ENCODE results near the gene PREX1. TPM values are rescaled to one million over a fixed set of nuclear protein-coding genes. Genes with fewer than 3 reads are reported as not detected.

PREX1 gene
- total RNA-seq, 1 experiment from 2014 or later = 3.3 TPM

DNA sequence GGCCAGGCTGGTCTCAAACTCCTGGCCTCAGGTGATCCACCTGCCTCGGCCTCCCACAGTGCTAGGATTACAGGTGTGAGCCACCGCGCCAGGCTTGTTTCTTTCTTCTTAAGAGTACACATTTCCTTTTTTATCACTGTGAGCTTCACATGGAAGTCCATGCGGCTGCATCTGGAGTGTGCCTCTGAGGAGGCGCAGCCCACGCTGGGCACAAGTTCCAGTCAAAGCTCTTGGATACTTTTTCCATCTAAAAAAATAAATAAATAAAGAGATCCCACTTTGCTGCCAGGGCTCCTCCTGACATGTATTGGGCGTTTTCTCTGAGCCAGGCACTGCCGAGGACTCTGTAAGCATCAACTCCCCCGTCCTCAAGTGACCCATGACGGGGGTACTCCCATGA lies 123.0 kb downstream of the PREX1 start:
- Histone ChIP-seq H3K27me3 (ENCODE audit: insufficient read depth, low read depth) (no peaks in the 10 kb centered on the region), H3K27ac (no peak overlapping the region), H3K9me2 (ENCODE audit: insufficient read depth) (no peaks in the 10 kb centered on the region), H3K4me1 (replicated peaks; ENCODE audit: insufficient read depth) (peaks cover 7% of the 10 kb centered on the region; the same call in 1 of the 2 replicates), H3K79me2 (ENCODE audit: low read depth) (no peaks in the 10 kb centered on the region), H2AFZ (no peak overlapping the region), H3F3A (ENCODE audit: insufficient read depth, low read depth) (no peaks in the 10 kb centered on the region), H3K4me3 (no peak overlapping the region), H4K20me1 (ENCODE audit: insufficient read depth) (no peaks in the 10 kb centered on the region), H3K9me3 (ENCODE audit: insufficient read depth, low read depth) (no peaks in the 10 kb centered on the region), H3K4me2 (no peak overlapping the region), H3K36me3 (ENCODE audit: low read depth) (no peaks in the 10 kb centered on the region)
- peak in 1 of 2 experiments; percentile 17 for DNase-seq
- BruUV-seq (replicated peaks) = no TSS peak
- intact Hi-C loops (cut with micrococcal nuclease; ENCODE audit: unreplicated experiment) = no loop called here
- ChIA-PET POLR2A (ENCODE audit: unreplicated experiment) (no interaction called here), CTCF (no interaction called here)
- TF ChIP-seq, protein P1, sequence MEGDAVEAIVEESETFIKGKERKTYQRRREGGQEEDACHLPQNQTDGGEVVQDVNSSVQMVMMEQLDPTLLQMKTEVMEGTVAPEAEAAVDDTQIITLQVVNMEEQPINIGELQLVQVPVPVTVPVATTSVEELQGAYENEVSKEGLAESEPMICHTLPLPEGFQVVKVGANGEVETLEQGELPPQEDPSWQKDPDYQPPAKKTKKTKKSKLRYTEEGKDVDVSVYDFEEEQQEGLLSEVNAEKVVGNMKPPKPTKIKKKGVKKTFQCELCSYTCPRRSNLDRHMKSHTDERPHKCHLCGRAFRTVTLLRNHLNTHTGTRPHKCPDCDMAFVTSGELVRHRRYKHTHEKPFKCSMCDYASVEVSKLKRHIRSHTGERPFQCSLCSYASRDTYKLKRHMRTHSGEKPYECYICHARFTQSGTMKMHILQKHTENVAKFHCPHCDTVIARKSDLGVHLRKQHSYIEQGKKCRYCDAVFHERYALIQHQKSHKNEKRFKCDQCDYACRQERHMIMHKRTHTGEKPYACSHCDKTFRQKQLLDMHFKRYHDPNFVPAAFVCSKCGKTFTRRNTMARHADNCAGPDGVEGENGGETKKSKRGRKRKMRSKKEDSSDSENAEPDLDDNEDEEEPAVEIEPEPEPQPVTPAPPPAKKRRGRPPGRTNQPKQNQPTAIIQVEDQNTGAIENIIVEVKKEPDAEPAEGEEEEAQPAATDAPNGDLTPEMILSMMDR (conservative IDR thresholded peaks at IDR 0.05) = no peak
- no peak for TF ChIP-seq EZH2 (IDR thresholded peaks at IDR 0.05; ENCODE audit: low read depth)

DNA sequence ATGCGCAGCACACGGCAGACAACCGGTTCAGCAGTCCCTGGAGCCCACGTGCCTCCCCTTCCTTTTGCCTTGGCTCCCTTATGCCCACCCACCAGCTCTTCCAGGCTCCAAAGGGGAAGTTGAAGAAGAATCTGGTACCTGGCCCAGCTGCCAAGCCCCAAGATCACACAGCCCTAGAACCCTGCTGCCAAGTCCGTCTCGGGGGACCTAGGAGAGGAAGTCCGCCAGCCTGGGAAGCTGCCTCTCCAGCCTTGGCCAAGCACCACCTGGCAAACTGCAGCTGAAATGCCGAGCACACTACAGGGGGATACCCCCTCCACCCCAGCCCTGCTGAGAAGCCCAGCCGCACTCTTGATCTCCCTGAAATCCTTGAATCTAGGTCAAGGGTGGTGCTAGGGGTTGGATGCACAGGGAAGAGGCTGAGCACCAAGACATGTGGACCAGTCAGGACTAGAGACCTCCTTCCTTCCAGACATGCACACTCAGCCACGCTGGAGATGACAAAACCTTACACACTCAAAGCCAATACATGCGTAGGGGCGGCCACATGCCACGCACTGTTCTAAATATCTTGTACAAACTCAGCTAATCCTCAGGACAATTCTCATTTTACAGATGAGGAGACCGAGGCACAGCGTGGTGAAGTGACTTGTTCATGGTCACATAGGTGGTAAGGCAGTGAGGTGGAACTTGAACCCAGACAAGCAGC lies 124.1 kb downstream of the PREX1 start:
- H2AFZ ChIP-seq = no peak overlapping the region
- H3F3A ChIP-seq (ENCODE audit: insufficient read depth, low read depth) = peaks cover 7% of the 10 kb centered on the region
- no peaks in the 10 kb centered on the region for H3K9me2 ChIP-seq (ENCODE audit: insufficient read depth)
- no TSS peak for BruUV-seq (replicated peaks)
- DNase-seq = no peak
- H3K36me3 ChIP-seq (ENCODE audit: low read depth) = no peaks in the 10 kb centered on the region
- no peaks in the 10 kb centered on the region for H3K79me2 ChIP-seq (ENCODE audit: low read depth)
- no peaks in the 10 kb centered on the region for H3K27me3 ChIP-seq (ENCODE audit: insufficient read depth, low read depth)
- no peak for TF ChIP-seq EZH2 (IDR thresholded peaks at IDR 0.05; ENCODE audit: low read depth)
- TF ChIP-seq, protein P1 (conservative IDR thresholded peaks at IDR 0.05) = no peak
- no peaks in the 10 kb centered on the region for H4K20me1 ChIP-seq (ENCODE audit: insufficient read depth)
- no peak overlapping the region for H3K4me3 ChIP-seq
- peaks cover 13% of the 10 kb centered on the region for H3K4me1 ChIP-seq (replicated peaks; ENCODE audit: insufficient read depth)
- ChIA-PET POLR2A (ENCODE audit: unreplicated experiment) (no interaction called here), CTCF (no interaction called here)
- intact Hi-C loops (cut with micrococcal nuclease; ENCODE audit: unreplicated experiment) = no loop called here
- H3K27ac ChIP-seq = no peak overlapping the region
- no peak overlapping the region for H3K4me2 ChIP-seq
- H3K9me3 ChIP-seq (ENCODE audit: insufficient read depth, low read depth) = no peaks in the 10 kb centered on the region

GRCh38 chr20:48703107-48703506 lies 124.7 kb downstream of the PREX1 start:
- H3K36me3 ChIP-seq (ENCODE audit: low read depth) = no peaks in the 10 kb centered on the region
- no peak overlapping the region for H3K27ac ChIP-seq
- no peaks in the 10 kb centered on the region for H3K27me3 ChIP-seq (ENCODE audit: insufficient read depth, low read depth)
- TF ChIP-seq, protein P1 (conservative IDR thresholded peaks at IDR 0.05) = no peak
- TF ChIP-seq EZH2 (IDR thresholded peaks at IDR 0.05; ENCODE audit: low read depth) = no peak
- H3K9me3 ChIP-seq (ENCODE audit: insufficient read depth, low read depth) = no peaks in the 10 kb centered on the region
- CTCF ChIA-PET = no interaction called here
- H3K4me1 ChIP-seq (replicated peaks; ENCODE audit: insufficient read depth) = peaks cover 18% of the 10 kb centered on the region
- H2AFZ ChIP-seq = no peak overlapping the region
- DNase-seq = no peak
- BruUV-seq (replicated peaks) = no TSS peak
- H3K4me3 ChIP-seq = no peak overlapping the region
- no peaks in the 10 kb centered on the region for H3K9me2 ChIP-seq (ENCODE audit: insufficient read depth)
- no peaks in the 10 kb centered on the region for H4K20me1 ChIP-seq (ENCODE audit: insufficient read depth)
- peaks cover 12% of the 10 kb centered on the region for H3F3A ChIP-seq (ENCODE audit: insufficient read depth, low read depth)
- POLR2A ChIA-PET (ENCODE audit: unreplicated experiment) = no interaction called here
- H3K79me2 ChIP-seq (ENCODE audit: low read depth) = no peaks in the 10 kb centered on the region
- no peak overlapping the region for H3K4me2 ChIP-seq
- intact Hi-C loops (cut with micrococcal nuclease; ENCODE audit: unreplicated experiment) = no loop called here

All from PC-9 (cell line).